Measurements from ENCODE around the gene CLRN3.

Gene CLRN3

DNA sequence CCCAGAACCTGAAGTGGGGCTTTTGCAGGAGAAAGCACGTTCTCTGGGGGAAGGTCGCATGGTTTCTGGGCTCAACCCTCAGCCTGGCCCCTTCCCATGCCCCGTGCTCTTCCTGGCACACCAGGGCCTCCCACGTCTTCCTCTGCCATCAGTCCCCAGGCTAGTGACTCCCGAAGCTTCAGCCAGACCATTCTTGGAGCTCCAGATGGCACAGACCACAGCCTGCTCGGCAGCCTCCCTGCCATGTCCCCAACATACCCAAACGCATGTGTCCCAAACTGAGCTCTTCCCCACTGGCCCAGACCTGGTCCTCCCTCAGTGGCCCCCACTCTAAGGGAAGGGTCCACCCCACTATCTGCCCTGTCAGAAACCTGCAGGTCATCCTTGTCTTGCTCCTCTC, 47.0 kb downstream of the CLRN3 start:
- no peak for DNase-seq (ENCODE audit: low spot score)

DNA sequence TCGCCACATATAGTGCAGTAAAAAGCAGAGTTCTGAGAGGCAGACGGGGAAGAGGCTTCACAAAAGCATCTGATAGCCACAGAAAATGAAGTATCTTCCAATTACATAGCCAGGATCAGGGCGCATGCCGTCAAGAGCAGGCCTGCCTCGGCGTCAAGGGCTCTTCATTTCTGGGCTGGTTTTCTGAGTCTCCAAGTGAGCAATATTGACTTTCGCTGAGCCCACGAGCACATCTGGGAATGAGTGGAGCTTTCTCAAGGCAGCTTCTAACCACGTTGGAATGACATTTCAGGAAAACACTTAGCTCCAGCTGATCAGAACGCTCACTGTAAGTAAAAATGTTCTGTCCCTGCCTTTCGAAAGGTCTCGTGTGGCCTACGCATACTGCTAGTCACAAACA, 51.9 kb downstream of the CLRN3 start:
- DNase-seq (ENCODE audit: low spot score) = no peak

DNA sequence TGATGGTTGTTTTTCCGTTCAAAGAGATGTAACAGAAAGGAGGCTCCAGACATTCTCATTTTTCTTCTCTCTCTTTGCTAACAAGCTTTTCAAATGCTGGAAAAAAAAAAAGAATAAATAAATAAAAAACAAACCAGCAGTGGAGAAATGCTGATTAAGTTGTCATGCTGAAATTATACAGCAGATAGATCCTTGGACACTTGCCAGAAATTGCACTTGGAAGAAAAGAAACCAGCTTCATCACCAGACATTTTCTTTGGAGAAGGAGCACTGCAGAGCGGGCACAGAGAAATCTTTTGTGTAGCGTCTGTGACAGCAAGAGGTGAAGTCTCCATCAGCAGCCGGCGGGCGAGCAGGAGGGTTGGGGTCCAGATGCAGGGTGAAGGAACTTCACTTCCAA, 55.8 kb downstream of the CLRN3 start:
- no peak for DNase-seq (ENCODE audit: low spot score)

DNA sequence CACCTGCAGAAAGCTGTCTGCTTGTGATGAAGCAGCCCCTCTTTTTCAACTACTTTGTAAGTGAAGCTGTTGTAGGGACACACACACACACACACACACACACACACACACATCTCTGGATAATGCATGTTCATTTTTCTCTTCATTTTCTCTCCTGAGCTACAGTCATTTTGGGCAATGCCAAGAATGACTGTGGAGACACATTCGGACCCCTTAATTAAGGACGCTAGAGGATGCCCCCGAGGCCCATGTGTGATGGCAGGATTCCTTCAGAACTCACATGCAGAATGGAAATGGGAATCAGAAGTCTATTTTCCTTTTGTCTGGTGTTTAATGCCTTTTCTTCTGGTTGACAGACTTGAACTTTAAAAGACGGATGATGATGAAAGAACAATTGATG, 56.6 kb downstream of the CLRN3 start:
- DNase-seq (ENCODE audit: low spot score) = no peak

DNA sequence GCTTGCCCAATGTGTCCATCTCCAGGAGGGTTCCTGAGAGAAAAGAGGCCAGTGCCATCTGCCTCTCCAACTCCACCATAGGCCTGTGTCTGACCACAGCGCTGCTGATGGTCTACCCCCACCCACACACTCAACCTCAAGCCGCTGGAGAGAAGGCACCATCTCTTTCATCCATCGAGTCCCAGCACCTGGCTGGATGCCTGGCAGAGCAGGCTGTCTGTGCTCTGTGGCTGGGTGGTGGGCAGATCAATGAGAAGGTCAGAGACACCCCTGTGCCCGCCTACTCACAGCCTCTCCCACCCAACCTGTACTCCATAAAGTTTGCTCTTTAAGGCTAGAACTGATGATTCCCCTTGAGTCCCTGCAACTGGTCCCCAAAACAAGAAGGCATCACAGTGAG, 58.0 kb downstream of the CLRN3 start:
- DNase-seq (ENCODE audit: low spot score) = no peak

DNA sequence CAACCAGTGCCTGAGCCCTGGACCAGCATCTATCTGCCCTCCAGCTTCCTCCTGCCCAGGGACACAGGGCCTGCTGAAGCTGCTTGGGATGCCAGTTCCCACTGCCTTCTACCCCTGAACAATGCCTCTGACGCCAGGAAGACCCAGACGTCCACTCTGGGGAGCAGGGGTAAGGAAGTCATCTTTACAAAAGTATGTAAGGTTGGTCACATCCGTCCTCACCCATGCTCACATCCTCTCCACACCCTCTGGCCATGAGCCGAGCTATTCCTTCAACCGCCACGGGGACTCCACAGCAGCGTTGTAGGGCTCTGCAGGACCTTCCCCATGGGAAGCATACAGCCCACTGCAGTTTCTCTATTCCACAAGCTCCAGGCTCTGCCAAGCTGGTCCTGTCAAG, 58.5 kb downstream of the CLRN3 start:
- no peak for DNase-seq (ENCODE audit: low spot score)

DNA sequence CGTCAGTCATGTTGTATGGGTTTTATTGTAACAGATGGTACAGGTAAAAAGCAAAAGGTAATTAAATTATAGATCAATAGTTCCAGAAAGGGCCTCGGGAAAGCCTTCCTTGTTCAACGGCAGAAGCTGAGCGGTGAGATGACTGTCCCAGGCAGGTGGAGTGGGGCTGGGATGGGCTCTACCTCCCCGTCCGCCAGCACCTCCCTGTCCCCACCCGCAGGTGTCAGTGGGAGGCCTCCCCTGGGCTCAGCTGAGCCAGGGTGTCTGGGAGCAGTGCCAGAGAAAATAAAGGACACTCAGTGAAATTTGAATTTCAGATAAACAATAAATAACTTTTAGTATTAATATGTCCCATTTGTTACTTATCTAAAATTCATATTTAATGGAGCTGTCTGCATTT, 58.9 kb downstream of the CLRN3 start:
- DNase-seq (ENCODE audit: low spot score) = no peak

DNA sequence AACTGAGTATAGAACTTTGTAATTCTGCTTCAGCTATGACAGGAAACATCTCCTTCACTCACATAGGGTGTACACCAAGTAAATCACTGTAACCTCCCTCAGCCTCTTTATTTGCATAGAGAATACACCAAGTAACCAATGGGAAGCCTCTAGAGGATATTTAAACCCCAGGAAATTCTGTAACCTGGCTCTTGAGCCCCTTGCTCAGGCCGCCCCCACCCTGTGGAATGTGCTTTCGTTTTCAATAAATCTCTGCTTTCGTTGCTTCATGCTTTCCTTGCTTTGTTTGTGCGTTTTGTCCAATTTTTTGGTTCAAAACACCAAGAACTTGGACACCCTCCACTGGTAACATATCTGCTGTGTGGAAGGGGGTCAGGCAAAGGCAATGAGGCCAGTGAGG, 60.2 kb downstream of the CLRN3 start:
- DNase-seq (ENCODE audit: low spot score) = no peak

DNA sequence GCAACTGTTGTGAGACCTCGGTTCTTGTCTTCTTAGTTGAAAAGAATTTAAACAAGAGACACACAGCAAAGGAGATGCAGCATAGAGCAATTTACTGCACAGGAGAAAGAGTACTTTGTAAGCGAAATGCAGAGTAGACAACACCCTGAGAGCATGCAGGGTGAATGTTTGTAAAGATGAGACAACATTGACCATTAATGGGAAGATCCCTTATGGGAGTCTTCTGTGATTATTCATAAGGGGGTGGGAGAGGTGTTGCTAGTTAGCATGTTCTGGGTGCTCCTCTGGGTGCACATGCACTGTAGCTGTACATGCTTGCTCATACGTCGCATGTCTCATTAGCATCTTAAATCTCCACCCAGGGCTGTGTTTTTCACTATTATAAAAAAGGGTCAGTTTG, 62.3 kb downstream of the CLRN3 start:
- no peak for DNase-seq (ENCODE audit: low spot score)
